ENCODE results near the gene PCK1.

PCK1 gene

DNA sequence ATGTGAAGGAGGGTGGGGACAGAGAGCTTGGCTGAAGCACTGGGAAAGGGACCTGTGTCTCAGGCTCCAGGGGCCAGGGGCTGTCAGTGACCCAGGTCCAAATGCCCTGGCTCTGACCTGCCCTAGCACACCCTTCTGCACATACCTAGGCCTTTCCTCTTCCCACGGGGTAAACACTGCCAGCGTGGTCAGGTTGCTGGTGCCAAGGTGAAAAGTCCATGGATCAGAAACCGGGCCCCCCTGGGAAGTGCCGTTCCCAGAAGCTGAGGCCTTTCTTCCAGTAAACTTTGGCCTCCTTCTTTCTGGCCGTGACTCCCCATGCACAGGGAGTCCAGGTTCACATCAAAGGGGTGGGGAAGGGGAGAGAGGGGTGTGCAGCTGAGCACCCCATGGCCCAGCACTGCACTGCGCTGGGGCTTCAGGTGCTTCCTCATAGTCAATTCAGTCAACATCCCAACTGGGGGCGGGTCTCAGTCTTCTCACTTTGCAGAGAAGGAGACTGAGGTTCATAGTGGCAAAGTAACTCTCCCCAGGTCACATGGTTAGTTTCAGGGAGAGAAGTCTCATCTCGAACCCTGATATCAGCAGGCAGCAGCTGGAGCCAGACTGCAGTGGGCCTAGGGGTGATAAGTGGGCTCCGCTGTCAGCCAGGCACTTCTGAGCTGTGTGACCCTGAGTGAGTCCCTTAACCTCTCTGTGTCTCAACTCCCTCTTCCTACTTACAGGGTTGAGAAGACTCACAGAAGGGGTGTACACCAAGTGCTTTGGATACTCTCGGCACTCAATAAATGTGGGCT is 17.0 kb downstream of the PCK1 start:
- no peak for DNase-seq

DNA sequence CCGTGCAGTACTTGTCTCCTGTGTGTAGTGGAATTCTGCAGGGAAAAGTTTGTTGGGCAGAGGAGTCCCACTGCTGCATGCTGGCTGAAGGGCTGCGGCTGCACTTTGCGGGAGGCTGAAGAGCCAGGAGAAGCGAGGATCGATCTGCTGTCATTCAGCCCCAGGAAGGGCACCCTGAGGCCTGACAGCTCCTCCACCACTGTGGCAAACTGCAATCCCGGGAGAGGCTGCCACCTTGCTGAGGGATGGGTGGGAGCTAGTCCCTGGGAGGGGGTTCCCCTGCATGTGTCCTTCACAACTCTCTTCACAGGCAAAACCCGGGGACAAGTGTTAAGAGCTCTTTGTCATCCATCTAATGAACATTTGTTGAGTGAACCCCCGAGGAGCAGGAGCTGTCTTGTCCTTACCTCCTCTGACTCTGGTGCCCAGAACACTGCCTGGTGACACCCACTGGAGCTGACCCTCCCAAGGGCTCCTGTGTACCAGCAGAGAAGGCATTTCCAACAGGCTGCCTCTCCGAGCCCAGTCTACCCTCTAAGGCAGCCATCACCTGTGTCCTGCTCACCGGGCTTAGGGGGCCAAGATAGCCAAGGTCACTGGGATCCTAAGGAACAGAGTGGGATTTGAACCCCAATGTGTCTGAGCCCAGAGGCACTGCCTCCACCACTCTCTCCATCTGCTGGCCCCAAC is 17.7 kb downstream of the PCK1 start:
- DNase-seq, result no peak

DNA sequence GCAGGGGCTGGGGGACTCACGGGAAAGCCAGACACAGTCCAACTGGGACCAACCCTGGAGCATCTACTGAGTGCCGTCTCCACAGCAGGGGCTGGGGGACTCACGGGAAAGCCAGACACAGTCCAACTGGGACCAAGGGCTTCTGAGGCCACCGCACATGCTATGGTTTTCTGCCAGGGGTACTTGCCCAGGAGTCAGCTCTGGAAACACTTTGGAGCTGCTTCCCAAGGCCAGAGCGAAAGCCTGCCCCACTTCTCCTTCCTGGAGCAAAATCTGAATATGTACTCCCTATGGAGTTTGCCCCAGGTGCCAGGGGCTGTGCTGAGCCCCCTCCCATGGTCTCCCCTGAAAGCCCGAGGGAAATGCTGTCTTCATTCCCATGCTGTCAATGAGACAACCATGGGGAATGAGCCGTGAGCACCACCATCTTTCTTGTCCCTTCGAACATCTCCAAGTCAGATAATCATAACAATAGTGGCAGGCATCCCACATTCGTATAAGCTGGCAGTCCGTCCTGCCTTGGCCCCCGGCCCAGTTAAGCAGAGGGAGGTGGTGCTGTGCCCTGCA is 18.5 kb downstream of the PCK1 start:
- DNase-seq, result no peak

DNA sequence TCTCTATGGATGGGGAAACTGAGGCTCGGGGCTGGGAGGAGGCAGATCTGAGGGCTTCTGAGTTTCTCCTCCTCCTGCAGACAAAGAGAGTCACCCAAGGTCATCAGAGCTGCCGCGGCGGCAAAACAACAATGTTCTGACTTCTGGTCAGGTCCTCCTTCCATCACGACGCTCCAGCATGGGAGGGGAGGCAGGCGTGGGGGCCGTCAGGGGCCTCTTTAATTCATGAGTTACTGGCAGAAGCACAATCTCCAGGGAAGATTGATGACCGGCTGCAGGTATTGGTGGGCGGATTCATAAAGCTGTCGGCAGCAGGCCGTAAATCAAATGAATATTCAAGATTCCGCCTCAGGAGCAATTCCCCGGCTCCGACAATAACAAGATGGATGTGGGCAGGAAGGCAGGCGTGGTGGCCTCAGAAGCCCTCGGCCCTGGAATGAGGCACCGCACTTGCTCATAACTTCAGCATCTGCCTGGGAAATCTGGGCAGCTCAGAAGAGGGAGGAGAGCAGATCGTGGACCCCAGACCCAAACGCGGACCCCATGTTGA is 19.1 kb downstream of the PCK1 start:
- no peak for DNase-seq

DNA sequence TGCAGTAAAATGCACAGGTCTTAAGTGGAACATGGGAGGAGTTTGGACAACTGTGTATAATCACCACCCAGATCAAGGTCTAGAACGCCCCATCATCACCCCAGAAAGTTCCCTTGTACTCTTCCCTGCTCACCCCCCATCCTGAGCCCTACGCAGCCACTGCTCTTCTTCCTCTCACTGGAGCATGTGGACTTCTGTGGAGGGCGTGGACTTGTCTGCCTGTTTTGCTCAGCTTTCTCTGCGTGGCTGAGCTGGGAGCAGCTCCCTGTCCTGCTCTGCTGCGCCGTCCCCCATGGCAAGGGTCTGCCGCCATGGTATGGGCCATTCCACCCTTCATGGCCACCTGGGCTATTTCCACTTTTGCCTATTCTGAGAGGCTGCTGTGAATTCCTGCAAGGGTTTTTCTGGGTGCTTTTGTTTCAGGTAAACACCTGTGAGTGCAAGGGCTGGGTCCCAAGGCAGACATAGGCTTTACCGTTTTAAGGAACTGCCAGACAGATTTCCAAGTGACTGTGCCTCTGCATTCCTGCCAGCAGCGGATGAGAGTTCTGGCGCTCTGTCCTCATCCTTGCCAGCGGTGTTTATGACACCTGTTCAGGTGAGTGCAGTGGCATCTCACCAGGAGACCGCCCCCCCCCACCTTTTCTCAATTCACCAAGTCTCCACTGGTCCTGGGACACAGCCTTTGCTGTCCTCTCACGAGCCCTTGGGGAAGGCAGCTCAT is 19.7 kb downstream of the PCK1 start:
- no peak for DNase-seq

DNA sequence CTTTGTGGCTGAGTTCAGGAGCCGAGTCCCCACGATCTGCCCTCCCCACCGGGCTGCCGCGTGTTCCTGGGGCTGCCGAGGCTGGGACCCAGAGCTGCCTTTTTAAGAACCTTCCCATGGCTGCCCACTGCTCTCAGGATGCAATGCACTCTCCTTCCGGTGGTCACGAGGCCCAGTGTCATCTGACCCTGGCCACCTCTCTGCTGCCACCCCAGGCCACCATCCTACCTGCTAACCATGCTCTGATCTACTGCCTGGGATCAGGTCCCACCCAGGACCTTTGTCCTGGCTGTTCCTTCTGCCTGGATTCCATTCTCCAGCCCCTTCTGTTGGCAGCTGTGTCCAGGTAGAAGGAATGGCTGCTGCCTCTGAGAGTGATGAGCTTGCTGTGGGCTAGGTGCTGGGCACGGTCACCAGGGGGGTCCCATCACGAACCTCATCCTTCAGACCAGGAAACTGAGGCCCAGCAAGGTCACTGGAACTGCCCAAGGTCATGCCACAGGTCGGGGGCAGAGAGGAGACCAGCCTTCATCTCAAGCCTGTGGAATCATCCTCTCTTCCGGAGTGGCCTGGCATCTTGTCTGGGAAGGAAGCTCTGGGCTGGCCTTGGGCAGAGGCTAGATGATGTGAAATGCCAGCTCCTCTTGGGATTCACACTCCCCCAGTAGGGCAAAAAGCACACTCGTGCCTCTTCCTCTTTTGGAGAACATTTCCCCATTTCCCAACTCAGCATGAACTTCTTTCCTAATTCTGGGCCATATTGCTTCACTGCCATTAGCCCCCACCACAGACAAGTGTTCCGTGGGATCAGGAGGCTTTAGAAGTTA is 20.5 kb downstream of the PCK1 start:
- peak; percentile 41 to 56 for DNase-seq

DNA sequence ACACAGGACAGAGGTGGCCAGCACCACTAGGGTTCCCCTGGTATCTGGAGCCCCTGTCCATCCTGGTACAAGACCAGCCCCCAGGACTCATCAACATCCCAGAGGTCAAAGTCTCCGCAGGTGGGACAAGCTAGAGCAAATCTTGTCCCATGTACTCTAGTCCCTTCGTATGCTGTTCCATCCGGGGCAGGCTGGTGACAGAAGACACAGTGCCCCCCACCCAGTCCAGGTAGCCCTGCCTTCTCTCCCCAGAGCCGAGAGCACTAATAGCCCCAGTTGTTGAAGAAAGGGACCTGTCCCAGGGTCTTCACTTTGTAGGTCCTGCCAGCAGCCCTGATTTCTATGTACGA is 21.1 kb downstream of the PCK1 start:
- DNase-seq, result no peak

DNA sequence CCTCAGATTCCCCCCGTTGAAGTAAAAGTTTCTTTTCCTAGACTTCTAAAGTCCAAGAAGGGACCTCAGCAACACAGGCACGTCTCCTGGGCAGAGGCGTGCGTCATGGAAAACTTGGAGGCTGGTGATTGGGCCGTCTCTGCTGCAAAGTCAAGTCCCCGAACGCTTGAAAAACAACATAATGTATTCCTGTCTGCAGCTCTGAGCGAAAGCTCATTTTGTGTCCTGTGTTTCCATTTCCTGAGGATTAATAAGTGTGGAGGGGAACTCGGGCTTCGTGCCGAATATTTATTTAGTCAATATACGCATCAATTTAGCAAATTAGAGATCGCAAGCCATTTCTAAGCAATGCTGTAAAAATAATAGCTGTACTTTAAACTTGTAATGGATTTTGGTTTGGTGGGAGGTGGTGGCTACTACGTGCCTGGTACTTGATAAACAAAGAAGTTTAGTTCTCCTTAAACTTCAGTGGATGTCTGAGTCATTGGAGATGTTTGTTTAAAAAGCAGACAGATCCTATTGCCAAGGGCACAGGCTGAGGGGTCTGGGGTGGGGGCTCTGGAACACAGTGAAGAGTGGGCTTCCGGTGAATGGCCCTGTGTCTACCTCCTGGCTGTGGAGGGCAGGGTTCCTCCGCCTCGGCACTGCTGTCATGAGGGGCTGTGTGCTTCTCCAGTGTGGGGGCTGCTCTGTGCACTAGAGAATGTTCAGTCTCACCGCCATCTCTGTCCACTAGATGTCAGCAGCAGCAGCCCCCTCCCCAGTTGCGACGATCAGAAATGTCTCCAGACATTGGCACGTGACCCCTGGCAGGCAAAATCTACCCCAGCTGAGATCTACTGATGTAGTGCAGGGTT is 21.8 kb downstream of the PCK1 start:
- DNase-seq, result no peak

DNA sequence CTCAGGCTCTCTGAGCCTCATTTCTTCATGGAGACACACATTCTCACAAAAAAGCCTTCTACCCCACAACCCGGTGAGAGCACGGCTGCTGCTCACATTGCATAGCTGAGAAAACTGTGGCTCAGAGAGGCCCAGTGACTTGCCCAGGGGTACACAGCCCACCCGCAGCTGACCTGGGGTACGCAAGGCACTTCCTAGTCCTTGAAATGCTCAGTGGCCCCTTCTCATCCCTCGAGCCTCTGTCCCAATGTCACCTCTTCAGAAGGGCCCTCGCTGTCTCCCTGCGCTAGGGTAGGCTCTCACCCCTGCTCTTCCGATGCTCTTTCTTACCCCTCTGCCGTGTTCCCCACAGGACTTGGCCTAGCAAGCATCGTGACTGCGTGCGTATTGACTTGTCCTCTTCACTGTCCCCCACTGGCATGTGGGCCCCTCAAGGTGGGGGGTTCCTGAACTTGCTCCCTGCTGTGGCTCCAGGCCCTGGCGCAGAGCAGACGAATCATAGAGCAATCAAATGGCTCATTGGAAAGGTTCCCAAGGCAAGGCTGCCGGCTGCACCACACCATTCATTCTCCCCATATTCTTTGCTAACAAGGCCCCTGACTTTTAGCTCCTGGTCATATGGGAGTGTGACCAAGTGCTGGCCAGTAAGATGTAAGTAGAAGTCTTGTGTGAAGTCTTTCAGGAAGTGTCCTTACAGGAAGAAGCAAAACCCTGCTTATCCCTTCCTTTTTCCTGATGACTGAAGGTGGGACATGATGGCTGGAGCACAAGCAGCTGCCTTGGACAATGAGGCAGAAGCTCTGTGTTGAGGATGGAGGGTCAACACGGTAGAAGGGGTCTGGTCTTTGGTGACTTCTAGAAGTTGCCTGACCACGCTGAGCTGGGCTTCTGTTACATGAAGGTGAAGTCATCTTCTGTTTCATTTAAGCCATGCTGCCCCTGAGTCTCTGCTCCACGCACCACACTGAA is 22.7 kb downstream of the PCK1 start:
- no peak for DNase-seq

DNA sequence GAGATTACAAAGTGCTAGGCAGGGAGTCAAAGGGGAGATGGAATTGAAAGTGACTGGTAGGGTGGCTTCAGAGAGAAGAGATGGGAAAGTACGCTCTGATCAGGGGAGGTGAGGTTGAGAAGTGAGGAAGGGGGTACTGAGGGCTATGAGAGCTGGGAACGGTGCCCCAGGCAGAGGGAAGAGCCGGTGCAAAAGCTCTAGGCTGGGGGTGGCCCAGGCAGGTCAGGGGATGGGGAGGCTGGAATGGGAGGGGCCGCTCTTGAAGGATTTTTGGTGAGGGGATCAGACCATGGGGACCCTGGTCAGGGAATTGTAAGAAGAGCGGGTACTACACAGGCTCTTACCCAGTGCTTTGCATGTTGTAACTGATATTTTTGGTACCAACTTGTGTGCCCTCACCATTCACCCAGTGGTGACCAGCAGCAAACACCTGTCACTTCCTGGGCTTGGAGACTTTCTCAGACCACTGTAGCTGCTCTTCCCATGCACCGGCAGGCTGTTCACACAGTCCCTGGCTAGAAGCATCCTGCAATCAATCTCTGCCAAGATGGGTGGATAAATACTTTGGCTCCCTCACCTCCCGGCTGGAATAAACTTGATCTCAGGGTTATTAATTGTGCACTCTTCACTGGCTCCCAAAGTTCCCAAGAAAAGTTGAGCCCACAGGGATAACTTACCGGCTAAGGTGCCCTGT is 24.0 kb downstream of the PCK1 start:
- DNase-seq, result no peak

DNA sequence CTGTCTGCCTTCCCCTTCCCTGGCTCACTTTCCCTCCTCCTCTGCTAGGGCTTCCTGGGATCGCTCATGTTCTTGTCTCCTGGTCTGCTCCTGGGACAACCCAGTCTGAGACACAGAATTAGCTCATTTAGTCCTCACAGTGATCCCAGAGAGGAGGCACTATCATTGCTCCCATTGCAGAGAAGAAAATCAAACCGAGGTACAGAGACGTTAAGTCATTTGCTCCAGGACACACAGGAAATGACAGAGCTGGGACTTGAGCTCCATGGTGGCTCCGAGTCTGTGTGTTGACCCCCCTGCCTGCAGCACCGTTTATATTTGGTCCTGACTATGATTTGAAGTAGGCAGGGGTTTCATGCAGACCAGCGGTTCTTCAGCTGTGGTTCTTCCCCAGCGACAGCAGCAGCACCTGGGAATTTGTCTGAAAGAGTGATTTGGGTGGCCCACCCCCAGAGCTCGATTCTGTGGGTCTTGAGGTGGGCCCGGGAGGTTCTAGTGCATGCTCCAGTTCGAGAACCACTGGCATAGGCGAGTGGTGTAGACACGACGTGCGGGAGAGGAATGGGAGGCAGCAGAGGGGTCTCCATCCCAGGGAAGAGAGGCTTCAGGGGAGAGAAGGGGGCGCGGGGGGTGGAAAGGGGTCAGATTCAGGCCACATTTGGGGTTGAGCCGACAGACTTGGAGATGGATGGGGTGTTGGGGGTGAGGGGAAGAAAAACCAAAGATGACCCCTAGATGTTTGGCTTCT is 24.7 kb downstream of the PCK1 start:
- DNase-seq, result no peak

DNA sequence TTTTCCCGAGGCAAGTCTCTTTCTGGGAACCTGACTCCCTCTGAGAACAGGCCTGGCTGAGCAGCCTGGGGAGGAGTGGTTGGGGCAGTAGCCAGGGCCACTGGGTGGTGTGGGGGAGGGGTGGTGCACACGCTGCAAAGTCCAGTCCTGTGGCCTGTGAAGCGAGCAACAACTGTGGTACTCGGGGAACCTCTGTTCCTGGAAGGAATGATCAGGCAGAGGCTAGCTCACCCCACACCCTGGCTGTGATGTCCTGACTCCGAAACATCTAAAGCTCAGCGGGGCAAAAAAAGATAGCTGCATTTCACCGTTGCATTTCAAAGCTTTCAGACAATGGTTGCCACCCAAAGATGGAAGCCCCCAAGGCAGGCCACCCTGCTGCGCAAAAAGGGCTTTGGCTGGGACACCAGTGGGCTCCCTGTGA is 25.5 kb downstream of the PCK1 start:
- DNase-seq, result no peak

DNA sequence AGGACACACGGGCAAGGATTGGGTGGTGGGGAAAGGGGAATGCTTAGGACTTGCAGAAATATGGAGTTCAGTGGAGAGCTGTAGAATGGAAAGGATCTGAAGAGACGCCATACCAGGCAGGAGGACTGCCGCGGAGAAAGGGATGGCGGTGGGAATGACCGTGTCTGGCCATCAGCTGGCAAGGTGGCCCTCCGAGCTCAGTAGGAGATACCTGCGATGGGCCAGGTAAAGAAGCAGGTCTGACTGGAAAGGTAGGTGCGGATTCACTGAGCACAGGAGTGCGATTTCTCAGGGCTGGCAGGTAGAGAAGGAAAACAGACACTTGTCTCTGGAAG is 26.0 kb downstream of the PCK1 start:
- DNase-seq, result no peak

DNA sequence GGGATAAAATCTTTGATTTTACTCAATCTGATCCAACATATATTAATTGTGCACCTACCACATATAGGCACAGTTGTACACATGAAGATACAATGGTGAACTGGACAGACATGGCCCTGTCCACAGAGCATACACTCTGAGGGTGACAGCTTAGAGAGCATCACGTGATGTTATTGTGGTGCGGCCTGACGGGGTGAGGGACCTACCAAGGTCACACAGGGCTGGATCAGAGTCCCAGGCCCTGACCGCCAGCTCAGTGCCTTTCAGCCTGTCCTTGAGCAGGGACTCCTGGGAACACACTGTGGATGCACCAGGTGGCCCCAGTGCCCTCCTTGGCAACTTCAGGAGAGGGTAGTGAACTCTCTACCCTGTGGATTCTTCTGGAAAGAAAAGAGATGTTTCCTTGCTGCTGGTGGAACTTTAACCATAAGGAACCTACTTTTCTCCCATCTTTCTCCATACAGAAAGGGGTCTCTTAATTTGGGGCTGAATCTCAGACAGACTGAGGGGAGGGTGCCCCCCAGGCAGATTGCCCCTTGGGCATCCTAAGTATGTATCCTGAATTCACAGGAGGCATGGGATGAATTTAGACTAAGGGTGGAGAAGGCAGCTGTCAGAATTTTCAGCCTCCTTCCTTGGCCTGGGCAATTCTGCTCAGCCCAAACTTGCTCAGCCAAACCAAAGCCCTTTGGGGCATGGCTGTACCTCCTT is 26.5 kb downstream of the PCK1 start:
- DNase-seq, result no peak

DNA sequence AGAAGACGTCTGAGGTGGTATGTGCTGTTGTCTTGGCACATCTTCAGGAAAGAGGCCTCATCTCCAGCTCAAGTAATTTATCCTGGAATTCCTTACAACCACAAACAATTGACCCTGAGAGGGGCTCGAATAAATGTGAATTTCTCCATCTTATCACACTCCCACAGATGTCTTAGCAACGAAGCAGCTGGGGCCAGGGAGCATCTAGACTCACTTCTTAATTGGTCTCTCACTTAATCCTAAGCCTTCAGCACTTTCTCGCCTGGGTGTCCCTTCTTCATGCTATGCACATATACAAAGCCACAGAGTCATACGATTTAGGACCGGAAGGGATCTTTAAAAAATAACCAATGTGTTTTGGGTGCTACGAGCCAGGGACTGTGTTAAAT is 27.1 kb downstream of the PCK1 start:
- DNase-seq, result no peak

DNA sequence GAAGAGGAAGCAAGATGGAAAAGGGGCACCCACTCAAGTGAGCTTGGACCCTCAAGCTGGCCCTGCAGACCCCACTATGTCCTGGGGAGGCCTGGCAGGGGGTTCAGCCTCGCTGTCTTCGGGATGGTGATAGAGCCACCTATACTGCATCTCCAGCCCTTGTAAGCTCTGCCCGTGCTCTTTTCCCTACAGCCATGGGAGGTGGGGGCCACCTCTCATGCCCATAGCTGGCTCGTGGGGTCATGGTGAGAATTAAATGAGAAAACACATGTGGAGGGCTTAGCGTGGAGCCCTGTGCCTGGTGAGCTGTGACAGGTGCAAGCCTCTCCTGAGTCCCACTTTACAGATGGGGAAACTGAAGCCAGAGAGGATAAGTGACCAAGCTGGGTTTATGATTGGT is 27.7 kb downstream of the PCK1 start:
- no peak for DNase-seq

DNA sequence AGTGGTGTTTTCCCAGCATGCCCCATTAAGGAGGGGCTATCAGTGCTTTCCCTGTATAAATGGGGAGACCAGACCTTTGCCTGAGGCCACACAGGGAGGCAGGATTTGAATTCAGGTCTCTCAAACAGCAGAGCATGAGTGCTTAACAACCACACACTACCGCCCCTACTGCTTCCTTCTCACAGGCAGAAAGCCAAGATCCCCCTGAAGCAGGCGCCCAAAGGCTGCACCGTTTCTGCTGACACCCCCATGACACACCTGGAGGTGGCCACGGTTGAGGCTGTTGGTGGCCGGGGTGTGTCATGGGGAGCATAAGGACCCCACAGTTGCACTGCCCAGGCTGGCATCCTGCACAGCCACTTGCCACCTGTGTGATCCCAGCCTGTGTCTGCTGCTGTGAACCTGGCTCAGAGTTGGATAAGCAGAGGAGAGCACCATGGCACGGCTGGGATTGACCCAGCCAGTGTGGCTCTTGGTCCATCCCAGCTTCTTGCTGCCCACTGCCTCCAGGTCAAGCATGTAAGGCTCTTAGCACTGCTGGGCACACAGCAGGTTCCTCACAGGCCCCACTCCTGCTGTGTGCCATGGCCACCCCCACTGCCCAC is 28.3 kb downstream of the PCK1 start:
- DNase-seq, result no peak
